ENCODE measurements around the gene INSIG1.

DNA sequence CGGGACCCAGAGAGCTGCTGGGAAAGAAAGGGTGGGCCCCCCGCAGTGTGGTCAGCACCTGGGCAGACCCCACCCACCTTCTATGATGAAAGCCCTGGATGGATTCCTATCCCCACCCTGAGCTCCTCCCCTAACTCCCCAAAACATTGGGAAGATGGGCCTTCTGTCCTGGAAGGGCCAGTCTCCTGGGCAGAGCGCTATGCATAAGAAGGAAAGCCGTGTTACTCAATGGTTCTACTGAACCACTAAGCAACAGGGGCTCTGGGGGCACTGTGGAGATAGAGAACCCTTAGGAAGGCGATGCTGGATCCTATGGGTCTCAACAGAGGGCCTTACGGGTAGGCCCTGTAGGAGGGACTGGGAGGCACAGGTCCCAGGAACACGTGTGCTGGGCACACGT lies 30.7 kb upstream of the INSIG1 start:
- TF ChIP-seq, protein P1, sequence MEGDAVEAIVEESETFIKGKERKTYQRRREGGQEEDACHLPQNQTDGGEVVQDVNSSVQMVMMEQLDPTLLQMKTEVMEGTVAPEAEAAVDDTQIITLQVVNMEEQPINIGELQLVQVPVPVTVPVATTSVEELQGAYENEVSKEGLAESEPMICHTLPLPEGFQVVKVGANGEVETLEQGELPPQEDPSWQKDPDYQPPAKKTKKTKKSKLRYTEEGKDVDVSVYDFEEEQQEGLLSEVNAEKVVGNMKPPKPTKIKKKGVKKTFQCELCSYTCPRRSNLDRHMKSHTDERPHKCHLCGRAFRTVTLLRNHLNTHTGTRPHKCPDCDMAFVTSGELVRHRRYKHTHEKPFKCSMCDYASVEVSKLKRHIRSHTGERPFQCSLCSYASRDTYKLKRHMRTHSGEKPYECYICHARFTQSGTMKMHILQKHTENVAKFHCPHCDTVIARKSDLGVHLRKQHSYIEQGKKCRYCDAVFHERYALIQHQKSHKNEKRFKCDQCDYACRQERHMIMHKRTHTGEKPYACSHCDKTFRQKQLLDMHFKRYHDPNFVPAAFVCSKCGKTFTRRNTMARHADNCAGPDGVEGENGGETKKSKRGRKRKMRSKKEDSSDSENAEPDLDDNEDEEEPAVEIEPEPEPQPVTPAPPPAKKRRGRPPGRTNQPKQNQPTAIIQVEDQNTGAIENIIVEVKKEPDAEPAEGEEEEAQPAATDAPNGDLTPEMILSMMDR (IDR thresholded peaks at IDR 0.05): no peak
- TF ChIP-seq POLR2A (IDR thresholded peaks at IDR 0.05): no peak
